Esophagus squamous epithelium (tissue), 5 donors: ENCODE data around the gene FBXO8. TPM values are rescaled to one million over a fixed set of nuclear protein-coding genes. Genes with fewer than 3 reads are reported as not detected.

Experiments used
- DNase-seq: peaks from one replicate; lab custom pipeline; 2025; lab: John Stamatoyannopoulos, UW
- H3K27ac ChIP-seq, 4 donors: fragments of 200-600 bp; sonication (generic); one replicate each; pipeline ENCODE4 v1.5.1; 2016 to 2019; ENCODE audit warnings: mild to moderate bottlenecking in 1 of 4
- H3K27me3 ChIP-seq, 4 donors: fragments of 200-600 bp; sonication (generic); 1 replicate in 3 of 4; 2 replicates in 1 of 4; pipeline versions ENCODE4 v1.5.1 to v1.6.0; 2017 to 2021; ENCODE audit warnings: antibody characterized with exemption in 1 of 4
- H3K36me3 ChIP-seq, 3 donors: fragments of 200-600 bp; sonication (generic); one replicate each; pipeline ENCODE4 v1.5.1; 2016 to 2019
- H3K4me1 ChIP-seq, 3 donors: fragments of 200-600 bp; sonication (generic); one replicate each; pipeline ENCODE4 v1.5.1; 2017 to 2019
- H3K4me3 ChIP-seq, 4 donors: fragments of 200-600 bp; sonication (generic); 1 replicate in 3 of 4; 2 replicates in 1 of 4; pipeline ENCODE4 v1.5.1; 2016 to 2019; ENCODE audit warnings: mild to moderate bottlenecking in 2 of 4, moderate library complexity in 1 of 4
- H3K9me3 ChIP-seq, 3 donors: fragments of 200-600 bp; sonication (generic); one replicate each; pipeline ENCODE4 v1.5.1; 2016 to 2019
- POLR2A ChIP-seq, 4 donors: fragments of 450-650 bp; IDR thresholded peaks; one replicate each; pipeline ENCODE4 v1.6.1; 2017; ENCODE audit warnings: antibody characterized with exemption in 4 of 4, mild to moderate bottlenecking in 4 of 4, moderate library complexity in 3 of 4
- WGBS, 2 donors: methylation state at CpG; one replicate each; pipeline ENCODE4 v1.1.5; 2018; 5-methylcytosine and 5-hydroxymethylcytosine counted together
- intact Hi-C: fragments of 100-400 bp; cut with DNase I; formaldehyde crosslinking; loops from one replicate; pipeline ENCODE4 v1.15.0; 2022
- total RNA-seq, 4 donors: library from RNA; depleted of rRNA; stranded (reverse); fragments of >200 nt; gene quantifications; one replicate each; pipeline ENCODE4 v1.1.0, GENCODE V29; 2016
- TF ChIP-seq, protein P1 (sequence below), 6 experiments: fragments of 450-650 bp in 4 of 6; fragments of 200-600 bp in 2 of 6; sonication (generic) in 2 of 6; IDR thresholded peaks; one replicate each; pipeline ENCODE4 v1.5.1; 2016 to 2019; ENCODE audit warnings: antibody characterized with exemption in 6 of 6, mild to moderate bottlenecking in 4 of 6, moderate library complexity in 4 of 6
- donor health status: DM: yes; HTN: yes; CAD: no.

The FBXO8 gene
- total RNA-seq, 4 donors from 2014 or later = 19.1 to 38.0 (median 26.4) TPM

GRCh38 chr4:174198828-174199227 lies 84.6 kb downstream of the FBXO8 start:
- DNase-seq = no peak
- Histone ChIP-seq H3K4me1 (no peaks in the 10 kb centered on the region), H3K27ac (no peak overlapping the region), H3K9me3 (no peaks in the 10 kb centered on the region), H3K36me3 (no peaks in the 10 kb centered on the region), H3K4me3 (no peak overlapping the region), H3K27me3 (peaks cover 0 to 66% (median 0%) of the 10 kb centered on the region in 4 donors)
- 47 to 74% methylated on average over 4 of the region's 4 CpGs for WGBS, 2 donors
- intact Hi-C loops = no loop called here
- TF ChIP-seq POLR2A (IDR thresholded peaks at IDR 0.05) = no peak
- TF ChIP-seq, protein P1, sequence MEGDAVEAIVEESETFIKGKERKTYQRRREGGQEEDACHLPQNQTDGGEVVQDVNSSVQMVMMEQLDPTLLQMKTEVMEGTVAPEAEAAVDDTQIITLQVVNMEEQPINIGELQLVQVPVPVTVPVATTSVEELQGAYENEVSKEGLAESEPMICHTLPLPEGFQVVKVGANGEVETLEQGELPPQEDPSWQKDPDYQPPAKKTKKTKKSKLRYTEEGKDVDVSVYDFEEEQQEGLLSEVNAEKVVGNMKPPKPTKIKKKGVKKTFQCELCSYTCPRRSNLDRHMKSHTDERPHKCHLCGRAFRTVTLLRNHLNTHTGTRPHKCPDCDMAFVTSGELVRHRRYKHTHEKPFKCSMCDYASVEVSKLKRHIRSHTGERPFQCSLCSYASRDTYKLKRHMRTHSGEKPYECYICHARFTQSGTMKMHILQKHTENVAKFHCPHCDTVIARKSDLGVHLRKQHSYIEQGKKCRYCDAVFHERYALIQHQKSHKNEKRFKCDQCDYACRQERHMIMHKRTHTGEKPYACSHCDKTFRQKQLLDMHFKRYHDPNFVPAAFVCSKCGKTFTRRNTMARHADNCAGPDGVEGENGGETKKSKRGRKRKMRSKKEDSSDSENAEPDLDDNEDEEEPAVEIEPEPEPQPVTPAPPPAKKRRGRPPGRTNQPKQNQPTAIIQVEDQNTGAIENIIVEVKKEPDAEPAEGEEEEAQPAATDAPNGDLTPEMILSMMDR (IDR thresholded peaks at IDR 0.05) = no peak

- Histone ChIP-seq H3K36me3 (no peaks in the 10 kb centered on the region), H3K4me1 (no peaks in the 10 kb centered on the region), H3K9me3 (no peaks in the 10 kb centered on the region), H3K27me3 (peaks cover 0 to 64% (median 0%) of the 10 kb centered on the region in 4 donors), H3K27ac (no peak overlapping the region), H3K4me3 (no peak overlapping the region)
- intact Hi-C loops = no loop called here
- WGBS, 2 donors = 77 to 90% methylated on average over 1 of the region's 1 CpG
- no peak for DNase-seq
- no peak for TF ChIP-seq POLR2A (IDR thresholded peaks at IDR 0.05)
- TF ChIP-seq, protein P1 (IDR thresholded peaks at IDR 0.05) = no peak
Observed at GRCh38 chr4:174198396-174198795, 85.1 kb downstream of the FBXO8 start.

DNA sequence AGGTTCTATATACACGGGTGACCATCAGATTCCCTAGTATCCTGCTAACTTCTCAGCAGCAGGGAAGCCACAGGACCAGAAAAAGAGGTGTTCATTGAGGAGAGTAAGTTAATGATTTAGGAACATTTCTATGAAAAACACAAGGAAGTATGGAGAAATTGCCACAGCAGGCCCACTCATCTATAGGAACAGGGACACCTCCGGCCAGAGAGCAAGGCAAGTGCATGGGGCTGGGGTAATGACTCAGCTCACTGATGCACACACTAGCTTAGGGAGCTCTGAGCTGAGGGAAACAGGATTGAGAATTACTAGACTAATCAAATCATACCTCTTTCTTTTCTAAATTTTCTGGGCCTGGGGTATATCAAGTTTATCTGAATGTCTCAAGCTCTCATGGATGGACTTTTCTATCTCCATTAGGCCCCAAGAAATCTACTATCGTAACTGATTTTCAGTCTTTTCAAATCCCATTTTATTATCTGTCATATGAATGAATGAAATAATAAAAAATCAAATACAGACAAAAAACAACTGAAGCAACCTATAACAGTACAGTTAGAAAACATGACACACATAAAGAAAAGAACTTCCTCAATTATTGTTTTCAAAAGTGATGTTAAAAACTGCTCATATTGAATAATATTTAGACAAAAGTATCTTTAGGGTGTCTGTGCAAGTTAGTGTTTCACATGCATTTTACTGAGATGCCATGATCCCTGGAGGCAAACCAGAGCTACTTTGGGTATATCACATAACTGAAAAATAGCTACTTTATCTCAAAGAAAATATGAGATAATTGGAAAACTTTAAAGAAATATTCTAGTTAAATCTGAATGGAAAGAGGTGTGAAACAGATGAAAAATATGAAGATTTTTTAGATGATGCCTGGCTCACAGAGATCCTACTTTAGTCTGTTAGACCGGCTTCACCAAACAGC lies 89.8 kb downstream of the FBXO8 start:
- no peak for TF ChIP-seq POLR2A (IDR thresholded peaks at IDR 0.05)
- TF ChIP-seq, protein P1 (IDR thresholded peaks at IDR 0.05) = no peak
- Histone ChIP-seq H3K9me3 (no peaks in the 10 kb centered on the region), H3K27me3 (peaks cover 0 to 23% (median 0%) of the 10 kb centered on the region in 4 donors), H3K36me3 (no peaks in the 10 kb centered on the region), H3K27ac (no peak overlapping the region), H3K4me1 (no peaks in the 10 kb centered on the region), H3K4me3 (no peak overlapping the region)
- WGBS, 2 donors = 73 to 85% methylated on average over 4 of the region's 4 CpGs
- intact Hi-C loops = no loop called here
- DNase-seq = no peak

DNA sequence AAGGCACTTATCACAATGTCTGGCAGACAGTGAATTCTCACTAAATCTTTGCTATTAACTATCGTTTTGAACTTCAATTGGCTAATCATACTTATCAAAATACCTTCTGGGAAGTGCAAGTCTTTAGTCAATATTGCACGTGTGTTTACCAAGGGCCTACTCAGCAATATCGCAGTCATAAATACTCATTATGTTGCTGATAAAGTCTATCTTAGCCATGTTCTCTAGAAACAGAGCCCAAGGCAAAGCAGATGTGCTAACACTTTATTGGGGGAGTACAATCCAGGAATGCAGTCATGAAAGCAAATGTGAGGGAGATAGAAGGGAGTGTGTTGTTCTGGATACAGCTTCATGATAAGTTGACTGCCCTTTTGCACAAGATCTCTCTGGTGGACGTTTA lies 90.5 kb downstream of the FBXO8 start:
- Histone ChIP-seq H3K9me3 (no peaks in the 10 kb centered on the region), H3K4me3 (no peak overlapping the region), H3K27ac (no peak overlapping the region), H3K4me1 (no peaks in the 10 kb centered on the region), H3K36me3 (no peaks in the 10 kb centered on the region), H3K27me3 (peaks cover 0 to 22% (median 0%) of the 10 kb centered on the region in 4 donors)
- WGBS, 2 donors = 73 to 75% methylated on average over 4 of the region's 4 CpGs
- DNase-seq = no peak
- TF ChIP-seq, protein P1 (IDR thresholded peaks at IDR 0.05) = no peak
- TF ChIP-seq POLR2A (IDR thresholded peaks at IDR 0.05) = no peak
- intact Hi-C loops = no loop called here

DNA sequence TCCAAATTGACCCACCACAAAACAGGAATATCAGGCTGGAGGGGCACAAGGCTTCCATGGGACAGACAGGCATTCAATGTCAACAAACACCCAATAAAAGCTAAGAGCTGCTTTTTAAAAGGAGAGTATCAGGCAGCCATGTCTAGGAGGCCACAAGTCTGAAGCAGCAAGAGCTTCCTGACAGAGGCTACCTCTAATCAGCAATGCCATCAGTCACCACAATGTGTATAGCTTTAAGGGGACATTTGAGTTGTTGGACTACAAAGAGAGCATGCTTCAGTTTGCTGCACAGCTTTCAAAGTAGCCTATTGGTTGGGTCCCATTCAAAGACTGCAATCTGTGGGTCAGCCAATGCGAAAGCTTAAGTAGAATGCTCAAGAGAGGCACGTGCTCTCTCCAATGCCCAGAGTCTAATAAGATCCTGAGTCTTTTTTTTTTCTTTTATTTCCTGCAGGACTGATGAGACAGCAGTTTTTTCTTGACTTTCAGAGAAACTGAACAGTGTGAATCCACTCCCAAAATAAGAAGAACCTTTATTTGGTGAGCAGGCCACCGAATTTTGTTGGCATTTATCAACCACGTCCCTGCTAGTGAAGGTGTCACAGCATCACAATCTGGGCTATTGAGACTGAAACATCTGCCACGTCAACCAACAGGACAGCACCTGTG lies 92.5 kb downstream of the FBXO8 start:
- intact Hi-C loops = no loop called here
- Histone ChIP-seq H3K27ac (no peak overlapping the region), H3K4me1 (no peaks in the 10 kb centered on the region), H3K4me3 (no peak overlapping the region), H3K9me3 (no peaks in the 10 kb centered on the region), H3K36me3 (no peaks in the 10 kb centered on the region), H3K27me3 (peaks cover 0 to 7% (median 0%) of the 10 kb centered on the region in 4 donors)
- 52 to 54% methylated on average over 5 of the region's 5 CpGs for WGBS, 2 donors
- TF ChIP-seq POLR2A (IDR thresholded peaks at IDR 0.05) = no peak
- TF ChIP-seq, protein P1 (IDR thresholded peaks at IDR 0.05) = no peak
- no peak for DNase-seq
